Ovary (tissue), 3 donors: ENCODE data around the gene DDX39A.

Experiments used
- POLR2A ChIP-seq: fragments of 450-650 bp; IDR thresholded peaks from one replicate; pipeline ENCODE4 v1.6.1; 2017; ENCODE audit warnings: antibody characterized with exemption, mild to moderate bottlenecking, moderate library complexity
- TF ChIP-seq, protein P1 (sequence below), 3 donors: fragments of 450-650 bp in 2 of 3; fragments of 200-600 bp in 1 of 3; IDR thresholded peaks; one replicate each; pipeline versions ENCODE4 v1.5.1 to v1.8.0; 2016 to 2022; ENCODE audit warnings: antibody characterized with exemption in 3 of 3, mild to moderate bottlenecking in 1 of 3
- donor health status: DM: no; HTN: no; CAD: no.

DNA sequence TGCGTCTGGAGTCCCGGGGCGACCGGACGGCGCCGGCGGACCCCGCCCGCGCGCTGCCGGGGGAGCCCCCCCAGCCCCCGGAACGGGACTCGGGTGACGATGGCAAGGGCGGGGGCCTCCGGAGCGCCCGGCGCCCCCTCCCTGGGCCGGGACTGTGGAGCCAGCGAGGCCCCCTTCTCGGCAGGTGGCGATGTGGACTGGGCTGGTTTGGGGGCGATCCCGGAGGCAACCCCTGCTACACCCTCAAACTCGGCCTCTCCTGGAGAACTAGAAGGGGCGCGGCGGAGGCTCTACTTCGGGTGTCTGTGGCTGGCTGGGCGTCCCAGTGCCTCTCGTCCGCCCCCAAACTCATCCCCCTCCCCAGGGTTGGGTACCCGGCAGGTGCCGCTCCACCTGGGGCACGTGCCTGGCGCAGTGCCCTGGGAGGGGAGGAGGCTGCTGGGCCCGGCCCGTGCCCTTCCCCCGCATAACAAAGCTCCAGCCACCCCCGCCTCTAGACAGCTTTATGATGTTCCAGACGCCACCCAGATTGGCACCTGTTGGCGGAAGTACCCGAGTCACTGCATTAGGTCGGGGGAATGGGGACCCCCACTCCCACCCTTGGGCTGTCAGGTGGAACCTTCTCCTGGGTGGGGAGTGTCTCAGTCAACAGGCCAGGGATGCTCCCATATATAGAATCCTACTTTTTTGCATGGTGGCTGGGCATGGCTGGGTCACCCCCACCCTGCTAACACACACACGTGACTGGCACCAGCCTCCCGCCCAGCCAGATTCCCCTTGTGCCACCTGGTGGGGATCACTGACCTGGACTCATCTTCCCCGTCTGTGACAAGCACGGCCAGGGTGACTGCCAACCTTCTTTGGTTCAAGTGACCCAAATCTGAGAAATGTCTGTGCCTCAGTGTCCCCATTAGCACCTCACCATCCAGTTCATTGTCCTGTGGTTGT, 14.7 kb upstream of the DDX39A start:
- no peak for TF ChIP-seq POLR2A
- TF ChIP-seq, protein P1, sequence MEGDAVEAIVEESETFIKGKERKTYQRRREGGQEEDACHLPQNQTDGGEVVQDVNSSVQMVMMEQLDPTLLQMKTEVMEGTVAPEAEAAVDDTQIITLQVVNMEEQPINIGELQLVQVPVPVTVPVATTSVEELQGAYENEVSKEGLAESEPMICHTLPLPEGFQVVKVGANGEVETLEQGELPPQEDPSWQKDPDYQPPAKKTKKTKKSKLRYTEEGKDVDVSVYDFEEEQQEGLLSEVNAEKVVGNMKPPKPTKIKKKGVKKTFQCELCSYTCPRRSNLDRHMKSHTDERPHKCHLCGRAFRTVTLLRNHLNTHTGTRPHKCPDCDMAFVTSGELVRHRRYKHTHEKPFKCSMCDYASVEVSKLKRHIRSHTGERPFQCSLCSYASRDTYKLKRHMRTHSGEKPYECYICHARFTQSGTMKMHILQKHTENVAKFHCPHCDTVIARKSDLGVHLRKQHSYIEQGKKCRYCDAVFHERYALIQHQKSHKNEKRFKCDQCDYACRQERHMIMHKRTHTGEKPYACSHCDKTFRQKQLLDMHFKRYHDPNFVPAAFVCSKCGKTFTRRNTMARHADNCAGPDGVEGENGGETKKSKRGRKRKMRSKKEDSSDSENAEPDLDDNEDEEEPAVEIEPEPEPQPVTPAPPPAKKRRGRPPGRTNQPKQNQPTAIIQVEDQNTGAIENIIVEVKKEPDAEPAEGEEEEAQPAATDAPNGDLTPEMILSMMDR (IDR thresholded peaks at IDR 0.05), result no peak
